HG03097 (cell line): Measurements from ENCODE around the gene UBE2Q1.
A peak's percentile ranks its signal among the peaks of the same experiment; 100 is the strongest.

Experiments
- ATAC-seq: cut with Tn5 transposase; IDR thresholded peaks from one replicate; pipeline ENCODE4 v1.9.1; 2021; ENCODE audit not compliant: unreplicated experiment, low FRiP score

UBE2Q1 gene

DNA sequence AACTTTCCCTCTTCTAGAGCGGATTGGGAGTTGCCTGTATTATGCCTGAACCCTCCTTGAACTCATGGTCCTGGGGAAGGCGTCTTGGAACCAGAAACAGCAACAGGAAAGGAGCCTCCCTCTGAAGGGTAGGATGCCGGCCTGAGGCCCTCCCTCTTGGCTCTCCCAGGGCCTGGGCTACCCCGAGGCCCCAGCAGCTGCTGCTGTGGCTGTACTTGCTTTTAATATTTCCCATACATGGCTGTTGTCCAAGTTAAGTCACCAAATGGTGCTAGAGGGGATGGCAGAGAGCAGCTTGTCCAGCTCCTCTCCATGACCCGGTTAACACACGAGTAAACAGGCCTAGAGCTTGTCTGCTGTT lies 19.6 kb upstream of the UBE2Q1 start:
- no peak for ATAC-seq

DNA sequence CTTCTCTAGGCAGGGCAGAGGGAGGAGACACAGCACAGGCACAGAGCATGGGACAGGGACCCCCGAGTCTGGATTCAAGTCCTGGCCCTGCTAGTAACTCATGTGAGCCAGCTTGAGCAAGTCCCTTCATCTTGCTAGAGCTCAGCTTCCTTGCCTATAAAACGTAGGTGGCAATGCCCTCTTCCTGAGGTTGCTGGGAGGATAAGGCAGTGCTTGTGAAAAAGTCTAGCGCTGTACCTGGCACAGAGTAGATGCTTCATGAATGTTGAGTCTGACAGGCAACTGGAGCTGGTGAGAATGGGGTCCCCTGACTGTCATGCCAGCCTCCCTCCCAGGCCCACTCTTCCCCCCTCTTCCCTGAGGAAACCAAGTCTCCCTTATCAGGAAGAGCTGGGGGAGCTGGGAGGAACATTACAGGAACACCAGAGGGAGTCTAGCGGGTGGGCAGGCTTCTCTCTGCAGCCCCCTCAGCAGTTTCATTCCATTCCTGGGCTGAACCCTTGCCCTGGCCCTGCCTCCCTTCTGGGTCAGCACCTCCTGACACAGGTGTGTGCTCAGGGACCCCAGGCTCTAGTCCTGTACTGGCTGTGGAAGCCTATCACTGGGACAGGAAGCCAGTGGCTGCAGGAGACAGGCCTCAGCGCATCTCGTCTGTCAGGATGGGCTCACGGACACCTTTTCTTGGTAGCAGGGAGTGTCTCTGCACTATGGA lies 19.0 kb upstream of the UBE2Q1 start:
- ATAC-seq = no peak

DNA sequence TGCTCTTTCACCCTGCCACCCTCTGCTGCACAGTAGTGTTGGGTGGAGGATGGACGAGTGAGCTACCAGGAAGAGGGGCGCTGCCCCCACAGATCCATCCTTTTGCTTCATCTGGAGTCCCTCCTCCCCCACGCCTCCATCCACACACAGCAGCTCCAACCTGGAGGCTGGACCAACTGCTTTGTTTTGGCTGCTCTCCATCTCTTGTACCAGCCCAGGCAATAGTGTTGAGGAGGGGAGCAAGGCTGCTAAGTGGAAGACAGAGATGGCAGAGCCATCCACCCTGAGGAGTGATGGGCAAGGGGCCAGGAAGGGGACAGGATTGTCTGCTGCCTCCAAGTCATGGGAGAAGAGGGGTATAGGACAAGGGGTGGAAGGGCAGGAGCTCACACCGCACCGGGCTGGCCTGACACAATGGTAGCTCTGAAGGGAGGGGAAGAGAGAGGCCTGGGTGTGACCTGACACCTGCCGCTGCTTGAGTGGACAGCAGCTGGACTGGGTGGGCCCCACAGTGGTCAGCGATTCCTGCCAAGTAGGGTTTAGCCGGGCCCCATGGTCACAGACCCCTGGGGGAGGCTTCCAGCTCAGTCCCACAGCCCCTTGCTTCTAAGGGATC lies 17.6 kb upstream of the UBE2Q1 start:
- no peak for ATAC-seq

DNA sequence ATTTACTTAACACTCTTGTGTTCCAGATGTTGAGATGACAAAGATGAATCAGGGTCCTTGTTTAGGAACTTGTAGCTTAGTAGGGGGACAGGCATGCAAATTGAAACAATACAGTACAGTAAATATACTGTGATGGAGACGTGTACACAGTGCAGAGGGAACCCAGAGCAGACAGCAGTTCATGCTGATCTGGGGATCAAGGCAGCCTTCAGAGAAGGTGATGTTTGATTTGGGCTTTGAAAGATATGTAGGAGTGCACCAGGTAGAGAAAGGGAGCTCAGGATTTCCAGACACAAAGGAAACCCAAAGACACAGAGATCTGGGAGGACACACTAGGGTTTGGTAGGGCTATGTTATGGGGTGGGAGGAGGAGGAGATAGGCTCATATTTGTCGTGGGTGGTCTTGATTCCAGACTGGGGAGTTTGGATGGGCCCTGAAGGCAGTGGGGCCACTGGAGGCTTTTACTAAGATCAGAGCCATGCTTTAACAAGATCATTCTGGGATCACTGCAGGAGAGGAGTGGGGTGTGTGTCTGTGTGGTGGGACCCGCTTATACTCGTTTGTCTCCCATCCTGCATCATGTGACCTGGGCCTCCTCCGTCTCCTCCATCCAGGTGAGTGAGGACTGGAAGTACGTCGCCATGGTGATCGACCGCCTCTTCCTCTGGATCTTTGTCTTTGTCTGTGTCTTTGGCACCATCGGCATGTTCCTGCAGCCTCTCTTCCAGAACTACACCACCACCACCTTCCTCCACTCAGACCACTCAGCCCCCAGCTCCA lies 16.9 kb upstream of the UBE2Q1 start:
- no peak for ATAC-seq

DNA sequence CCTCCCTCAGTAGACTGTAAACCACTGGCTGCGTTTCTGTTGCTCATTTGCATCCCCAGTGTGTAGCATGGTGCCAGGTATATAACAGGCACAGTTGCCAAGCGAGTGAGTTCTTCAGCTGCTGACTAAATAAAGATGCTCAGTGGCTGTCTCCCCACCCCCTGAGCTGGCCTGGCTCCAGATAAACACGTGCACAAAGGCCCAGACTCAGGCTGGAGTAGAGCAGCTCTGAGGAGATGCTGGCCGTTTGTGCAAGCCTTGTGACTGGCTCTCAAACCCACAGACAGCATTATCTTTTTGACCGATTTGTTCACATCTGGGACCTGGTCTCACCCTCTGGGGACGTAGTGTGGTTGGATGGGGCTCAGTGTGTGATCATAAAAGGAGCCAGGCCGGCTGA lies 16.3 kb upstream of the UBE2Q1 start:
- no peak for ATAC-seq

DNA sequence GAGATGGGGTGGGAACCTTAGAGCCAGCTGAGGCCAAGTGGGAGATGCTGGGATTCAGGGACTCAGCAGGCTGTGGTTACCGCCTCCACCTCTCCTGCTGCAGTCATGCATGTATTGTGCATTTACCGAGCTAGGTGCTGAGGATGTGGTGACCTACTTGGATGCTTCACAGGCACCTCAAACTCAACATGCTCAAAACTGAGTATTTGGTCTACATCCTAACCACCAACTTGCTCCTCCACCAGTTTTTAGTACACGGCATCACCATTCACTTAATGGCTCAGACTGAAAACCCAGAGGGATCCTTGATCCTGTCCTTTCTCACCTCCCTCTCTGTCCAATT lies 14.7 kb upstream of the UBE2Q1 start:
- no peak for ATAC-seq

DNA sequence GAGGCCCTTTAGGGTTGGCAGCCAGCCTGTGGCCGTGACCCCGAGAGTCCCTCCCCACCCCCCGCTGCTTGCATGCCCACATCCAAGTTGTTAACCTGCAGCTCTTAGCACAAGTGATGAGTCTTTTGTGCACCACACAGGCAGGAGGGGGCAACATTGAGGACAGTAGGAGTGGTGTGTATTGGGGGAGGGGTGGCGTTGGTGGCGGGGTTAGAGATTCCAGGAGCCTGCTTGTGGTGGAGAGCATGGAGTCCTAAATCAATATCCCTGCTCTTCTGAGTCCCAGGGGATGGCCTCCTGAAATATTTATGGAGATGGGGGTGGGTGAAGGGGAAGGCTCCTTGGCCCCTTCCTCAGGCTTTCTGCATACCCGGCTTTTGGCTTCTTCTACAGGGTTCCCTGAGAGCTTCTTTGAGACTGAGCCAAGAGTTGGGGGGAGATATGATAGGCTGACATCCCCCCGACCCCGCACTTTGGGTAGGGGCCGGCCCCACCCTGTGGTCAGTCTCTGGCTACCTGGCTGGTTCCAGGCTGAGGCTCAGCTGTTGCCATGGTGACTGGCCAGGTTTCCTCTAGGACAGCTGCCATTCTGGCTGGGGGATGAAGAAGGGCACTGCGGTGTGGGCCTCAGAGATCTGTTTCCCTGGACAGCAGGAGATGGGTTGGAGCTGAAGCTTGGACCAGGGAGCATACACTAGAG lies 14.2 kb upstream of the UBE2Q1 start:
- ATAC-seq = no peak

DNA sequence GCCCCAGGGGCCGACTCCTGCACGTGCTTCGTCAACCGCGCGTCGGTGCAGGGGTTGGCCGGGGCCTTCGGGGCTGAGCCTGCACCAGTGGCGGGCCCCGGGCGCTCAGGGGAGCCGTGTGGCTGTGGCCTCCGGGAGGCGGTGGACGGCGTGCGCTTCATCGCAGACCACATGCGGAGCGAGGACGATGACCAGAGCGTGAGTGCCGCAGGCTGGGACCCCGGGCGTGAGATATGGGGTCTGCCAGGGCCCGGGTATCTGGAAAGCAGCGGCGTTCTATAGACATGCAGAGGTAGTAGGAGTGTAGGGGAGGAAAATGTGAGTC lies 13.5 kb upstream of the UBE2Q1 start:
- no peak for ATAC-seq

DNA sequence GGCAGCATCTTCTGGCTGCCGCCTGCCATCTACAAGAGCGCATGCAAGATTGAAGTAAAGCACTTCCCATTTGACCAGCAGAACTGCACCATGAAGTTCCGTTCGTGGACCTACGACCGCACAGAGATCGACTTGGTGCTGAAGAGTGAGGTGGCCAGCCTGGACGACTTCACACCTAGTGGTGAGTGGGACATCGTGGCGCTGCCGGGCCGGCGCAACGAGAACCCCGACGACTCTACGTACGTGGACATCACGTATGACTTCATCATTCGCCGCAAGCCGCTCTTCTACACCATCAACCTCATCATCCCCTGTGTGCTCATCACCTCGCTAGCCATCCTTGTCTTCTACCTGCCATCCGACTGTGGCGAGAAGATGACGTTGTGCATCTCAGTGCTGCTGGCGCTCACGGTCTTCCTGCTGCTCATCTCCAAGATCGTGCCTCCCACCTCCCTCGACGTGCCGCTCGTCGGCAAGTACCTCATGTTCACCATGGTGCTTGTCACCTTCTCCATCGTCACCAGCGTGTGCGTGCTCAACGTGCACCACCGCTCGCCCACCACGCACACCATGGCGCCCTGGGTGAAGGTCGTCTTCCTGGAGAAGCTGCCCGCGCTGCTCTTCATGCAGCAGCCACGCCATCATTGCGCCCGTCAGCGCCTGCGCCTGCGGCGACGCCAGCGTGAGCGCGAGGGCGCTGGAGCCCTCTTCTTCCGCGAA lies 12.9 kb upstream of the UBE2Q1 start:
- ATAC-seq = no peak

DNA sequence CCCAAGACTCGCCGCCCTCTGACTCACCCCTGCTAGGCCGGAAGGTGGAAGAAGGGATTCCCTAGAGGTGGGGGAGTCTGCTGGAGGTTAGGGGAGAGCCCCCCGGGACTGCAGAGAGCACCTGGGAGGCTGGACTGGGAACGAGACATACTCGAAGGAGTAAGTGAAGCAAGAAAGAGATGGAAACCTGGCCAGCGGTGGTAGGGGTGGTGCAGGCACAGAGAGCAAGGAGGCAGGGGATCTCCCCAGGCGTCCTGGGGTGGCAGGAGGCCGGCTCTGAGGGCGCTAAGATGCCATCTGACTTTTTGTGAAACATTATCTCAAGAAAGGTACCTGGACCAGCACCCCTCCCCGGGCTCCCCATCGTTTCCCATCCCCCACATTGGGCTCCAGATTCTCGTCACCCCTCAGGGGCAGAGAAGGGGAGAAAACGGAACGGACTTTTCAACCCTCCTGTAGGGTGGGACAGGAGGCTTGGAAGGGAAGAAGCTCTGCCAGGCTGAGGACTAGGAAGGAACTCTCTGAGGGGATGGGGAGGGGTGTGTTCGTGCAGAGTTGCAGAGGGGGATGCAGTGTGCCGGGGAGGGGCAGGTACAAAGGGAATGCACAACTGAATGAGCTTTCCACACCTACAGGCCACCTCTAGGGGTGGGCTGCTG lies 9.8 kb upstream of the UBE2Q1 start:
- no peak for ATAC-seq

DNA sequence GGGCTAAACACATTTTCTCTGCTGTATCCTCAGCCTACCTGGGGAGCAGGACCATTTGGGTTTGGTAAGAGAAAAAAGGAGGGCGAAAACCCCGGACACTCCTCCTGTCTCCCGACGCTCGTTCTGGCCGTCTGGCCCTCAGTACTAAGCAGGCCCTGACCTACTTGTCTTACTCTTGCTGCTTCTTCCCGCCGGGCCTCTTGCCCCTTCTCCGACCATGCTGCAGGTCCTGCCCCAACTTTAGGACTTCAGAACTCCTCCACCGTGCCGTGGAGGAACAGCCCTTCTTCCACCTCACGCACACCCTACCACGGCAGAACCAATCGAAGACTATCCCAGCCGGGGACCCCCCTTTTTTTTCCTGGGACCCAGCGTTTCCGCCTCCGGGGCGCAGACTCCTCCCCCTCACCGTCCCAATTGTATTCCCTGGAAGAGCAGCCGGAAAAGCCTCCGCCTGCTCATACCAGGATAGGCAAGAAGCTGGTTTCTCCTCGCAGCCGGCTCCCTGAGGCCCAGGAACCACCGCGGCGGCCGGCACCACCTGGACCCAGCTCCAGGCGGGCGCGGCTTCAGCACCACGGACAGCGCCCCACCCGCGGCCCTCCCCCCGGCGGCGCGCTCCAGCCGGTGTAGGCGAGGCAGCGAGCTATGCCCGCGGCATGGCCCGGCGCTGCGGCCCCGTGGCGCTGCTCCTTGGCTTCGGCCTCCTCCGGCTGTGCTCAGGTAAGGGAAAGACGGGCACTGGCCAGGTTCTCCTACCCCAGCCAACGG lies 9.1 kb upstream of the UBE2Q1 start, which contains the start of gene CHRNB2:
TSS of gene CHRNB2 (plus strand) at position 393 of the 771 bp plus-strand sequence. CDS start at position 660, 267 bp downstream.
- no peak for ATAC-seq

DNA sequence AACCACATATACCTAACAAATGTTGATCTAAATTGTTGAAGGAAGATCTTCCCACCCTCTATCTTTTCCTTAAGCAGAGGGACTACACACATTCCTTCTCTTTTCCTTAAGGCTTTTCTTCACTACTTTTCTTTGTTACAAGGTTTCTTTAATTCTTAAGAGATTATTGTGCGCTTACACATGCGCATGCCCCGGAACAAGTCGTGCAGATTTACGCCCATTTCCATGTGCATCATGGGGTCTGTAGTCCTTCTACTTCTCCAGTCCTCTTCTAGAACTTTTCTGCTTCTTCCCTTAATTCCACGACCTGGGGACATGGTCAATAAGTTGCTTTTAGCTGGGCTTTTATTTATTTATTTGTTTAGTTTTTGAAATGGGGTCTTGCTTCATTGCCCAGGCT lies 7.4 kb upstream of the UBE2Q1 start:
- no peak for ATAC-seq

DNA sequence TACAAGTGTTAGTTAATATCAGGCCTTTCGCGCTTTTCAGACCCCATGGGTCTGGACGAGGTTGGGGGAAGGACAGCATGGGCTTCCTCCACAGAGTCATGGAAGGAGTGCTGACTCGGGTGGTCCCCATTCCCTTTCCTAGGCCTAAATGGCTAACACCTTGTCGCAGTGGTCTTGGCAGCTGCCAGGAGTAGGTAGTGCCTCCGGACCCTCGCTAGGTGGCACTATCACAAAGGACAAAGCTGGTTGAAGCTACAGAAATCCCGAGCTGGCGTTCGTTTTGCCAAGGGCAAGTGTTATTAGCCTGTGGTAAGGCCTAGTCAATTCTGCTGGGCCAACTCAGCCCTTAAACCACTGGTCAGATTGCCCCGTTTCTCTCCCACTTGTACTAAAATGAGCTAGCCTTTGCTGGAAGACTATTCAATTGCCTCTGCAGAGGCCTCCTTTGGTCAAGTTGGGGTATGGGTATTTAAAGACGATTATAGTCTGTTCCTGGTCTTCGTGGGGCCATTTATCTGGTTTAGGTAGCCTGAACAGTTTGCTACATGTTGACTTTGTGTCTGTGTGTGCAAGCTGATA lies 1.1 kb upstream of the UBE2Q1 start:
- peak; percentile 39 for ATAC-seq

DNA sequence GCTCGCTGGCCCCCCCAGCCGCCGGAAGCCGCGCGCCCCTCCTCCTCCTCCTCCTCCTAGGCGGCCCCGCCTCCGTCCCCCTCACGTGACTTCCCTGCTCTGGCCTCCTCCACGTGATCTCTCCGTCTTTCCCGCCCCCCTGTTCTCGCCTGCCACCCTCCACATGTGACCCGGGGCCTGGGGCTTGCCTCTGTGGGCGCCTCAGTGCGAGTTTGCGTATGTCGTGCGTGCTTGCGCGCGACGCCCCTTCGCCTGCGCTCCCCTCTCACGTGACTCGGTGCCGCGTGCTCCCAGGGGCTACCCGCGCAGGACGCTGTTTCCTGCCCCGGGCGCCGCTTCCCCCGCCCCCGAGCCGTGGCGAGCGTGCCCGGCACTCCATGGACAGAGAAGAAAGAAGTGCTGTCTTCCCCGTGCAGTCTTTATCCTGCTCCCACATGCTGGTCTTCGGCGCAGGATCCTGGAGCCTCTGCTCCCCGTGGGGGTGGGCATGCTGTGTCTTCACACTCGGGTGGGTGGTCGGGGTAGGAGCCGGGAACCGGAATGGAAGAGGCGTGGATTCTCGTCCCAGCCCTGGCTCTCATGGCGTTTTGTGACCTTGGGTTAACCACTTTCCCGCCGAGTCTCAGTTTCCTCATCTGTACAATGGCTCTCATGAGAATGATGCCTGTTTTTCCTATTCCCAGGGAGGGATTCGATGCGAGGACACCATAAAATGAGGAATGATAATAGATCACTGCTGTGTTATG lies 431 bp upstream of the UBE2Q1 start:
- peak; percentile 85 for ATAC-seq

DNA sequence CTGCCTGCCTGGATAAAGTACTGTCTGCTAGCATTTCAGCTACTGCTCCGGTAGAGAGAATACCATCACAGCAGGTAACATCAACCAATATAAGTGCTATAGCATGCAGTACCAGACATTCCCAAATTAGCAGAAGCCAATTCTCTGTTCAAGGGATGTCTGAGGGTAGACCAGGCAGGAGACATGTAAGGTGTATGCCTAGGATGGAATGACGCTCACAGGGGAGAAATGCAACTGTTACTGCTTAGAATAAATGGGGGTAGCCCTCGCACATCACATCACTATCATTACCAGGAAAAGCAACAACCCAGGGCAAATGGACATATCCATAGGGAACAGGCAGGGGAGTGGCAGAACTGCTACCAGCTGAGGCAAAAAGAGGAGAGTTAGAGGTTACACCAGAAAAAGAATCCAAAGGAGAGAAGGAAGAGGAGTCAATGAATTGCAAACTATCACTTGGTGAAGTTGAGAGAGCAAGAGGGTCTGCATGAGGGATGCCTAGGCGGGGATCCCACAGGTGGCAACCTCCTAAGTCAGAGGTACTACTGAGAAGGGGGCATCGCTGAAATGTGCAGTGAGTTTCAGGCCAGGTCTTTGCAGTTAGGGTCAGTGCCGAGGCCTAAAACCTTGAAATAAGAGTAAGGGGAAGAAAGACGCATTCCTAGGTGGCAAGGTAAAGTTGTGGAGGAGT lies 1.1 kb downstream of the UBE2Q1 start:
- ATAC-seq = no peak

DNA sequence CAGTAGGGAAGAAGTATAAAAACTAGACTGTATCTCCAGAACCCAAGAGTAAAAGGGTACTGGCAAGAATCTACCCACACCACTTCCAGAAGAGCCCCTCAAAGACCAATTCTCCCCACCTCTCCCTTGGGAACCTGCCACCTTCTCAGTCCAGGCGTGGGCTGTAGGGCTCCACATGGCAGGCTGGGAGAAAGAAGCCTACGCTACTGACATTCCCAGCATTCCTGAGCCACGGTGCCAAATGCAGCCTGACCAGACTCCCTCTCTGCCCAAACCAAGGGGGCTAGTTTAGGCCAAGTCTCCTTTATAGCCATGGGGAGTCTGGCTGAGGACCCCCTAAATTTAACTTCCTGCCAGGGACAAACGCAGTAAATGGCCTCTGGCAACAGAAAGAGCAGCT lies 2.0 kb downstream of the UBE2Q1 start:
- no peak for ATAC-seq

DNA sequence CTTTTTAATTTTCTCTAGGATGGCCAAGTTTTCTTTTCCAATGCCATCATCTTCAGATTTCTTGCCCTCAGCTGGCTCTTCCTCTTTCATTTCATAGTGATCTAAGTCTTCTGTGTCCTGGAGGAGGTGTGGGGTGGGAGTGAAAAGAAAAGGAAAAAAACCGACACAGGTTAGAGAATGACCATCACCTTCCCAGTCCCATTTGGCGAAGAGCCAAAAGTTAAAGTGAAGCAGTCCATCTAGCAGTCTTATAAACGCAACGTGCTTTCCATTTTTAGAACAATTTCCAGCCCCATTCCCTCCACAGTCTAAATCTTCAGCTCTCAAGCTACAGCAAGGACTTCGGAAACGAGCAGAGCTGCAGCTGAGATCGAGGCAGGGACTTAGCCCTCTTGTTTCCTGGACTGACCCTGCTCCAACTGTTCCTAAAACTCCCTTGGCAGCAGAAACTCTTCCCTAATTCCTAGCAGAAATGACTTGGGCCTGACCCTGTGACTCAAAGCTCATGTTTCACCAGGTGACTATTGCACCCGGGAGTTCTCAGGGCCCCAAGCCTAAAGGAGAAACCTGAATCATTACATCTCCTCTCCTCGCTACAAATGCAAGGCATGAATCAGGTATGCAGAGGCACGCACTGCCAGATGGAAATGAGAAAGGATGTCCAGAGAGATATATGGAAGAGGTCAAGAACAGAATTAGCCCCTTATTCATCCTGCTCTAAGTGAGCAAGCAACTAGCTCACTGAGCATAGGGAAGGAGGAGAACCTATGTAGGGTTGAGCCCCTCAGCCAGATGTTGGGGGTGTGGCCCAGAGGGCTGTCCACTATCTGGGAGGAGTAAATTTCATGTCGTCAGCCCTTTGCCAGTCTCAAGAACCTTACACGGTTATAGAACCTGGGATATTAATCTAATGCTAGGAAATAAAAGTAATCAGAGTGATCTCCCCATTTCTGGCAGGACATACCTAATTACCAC lies 5.1 kb downstream of the UBE2Q1 start:
- ATAC-seq = no peak
